Testis (tissue), 2 donors: ENCODE measurements around the gene SMU1.
"Not testable (repeated sequence)": the region's sequence is repeated elsewhere in the genome, so short reads cannot be mapped to it uniquely, and the experiment has no call there.

Source experiments
- POLR2A ChIP-seq: fragments of 450-650 bp; IDR thresholded peaks from one replicate; pipeline ENCODE4 v1.6.1; 2017; ENCODE audit warnings: antibody characterized with exemption, mild to moderate bottlenecking, moderate library complexity
- TF ChIP-seq, protein P1 (sequence below), 3 experiments: fragments of 450-650 bp in 2 of 3; fragments of 200-600 bp in 1 of 3; sonication (generic) in 1 of 3; IDR thresholded peaks; one replicate each; pipeline ENCODE4 v1.5.1; 2016 to 2019; ENCODE audit warnings: antibody characterized with exemption in 3 of 3, mild to moderate bottlenecking in 2 of 3, moderate library complexity in 1 of 3

DNA sequence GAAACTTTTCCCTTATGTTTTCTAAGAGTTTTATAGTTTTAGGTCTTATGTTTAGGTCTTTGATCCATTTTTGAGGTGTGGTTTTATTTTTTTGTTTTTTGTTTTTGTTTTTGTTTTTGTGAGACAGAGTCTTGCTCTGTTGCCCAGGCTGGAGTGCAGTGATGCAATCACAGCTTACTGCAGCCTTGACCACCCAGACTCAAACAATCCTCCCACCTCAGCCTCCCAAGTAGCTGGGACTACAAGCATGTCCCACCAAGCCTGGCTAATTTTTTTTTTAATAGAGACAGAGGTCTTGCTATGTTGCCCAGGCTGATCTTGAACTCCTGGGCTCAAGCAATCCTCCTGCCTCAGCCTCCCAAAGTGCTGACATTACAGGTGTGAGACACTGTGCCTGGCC, 71.1 kb downstream of the SMU1 start:
- TF ChIP-seq, protein P1, sequence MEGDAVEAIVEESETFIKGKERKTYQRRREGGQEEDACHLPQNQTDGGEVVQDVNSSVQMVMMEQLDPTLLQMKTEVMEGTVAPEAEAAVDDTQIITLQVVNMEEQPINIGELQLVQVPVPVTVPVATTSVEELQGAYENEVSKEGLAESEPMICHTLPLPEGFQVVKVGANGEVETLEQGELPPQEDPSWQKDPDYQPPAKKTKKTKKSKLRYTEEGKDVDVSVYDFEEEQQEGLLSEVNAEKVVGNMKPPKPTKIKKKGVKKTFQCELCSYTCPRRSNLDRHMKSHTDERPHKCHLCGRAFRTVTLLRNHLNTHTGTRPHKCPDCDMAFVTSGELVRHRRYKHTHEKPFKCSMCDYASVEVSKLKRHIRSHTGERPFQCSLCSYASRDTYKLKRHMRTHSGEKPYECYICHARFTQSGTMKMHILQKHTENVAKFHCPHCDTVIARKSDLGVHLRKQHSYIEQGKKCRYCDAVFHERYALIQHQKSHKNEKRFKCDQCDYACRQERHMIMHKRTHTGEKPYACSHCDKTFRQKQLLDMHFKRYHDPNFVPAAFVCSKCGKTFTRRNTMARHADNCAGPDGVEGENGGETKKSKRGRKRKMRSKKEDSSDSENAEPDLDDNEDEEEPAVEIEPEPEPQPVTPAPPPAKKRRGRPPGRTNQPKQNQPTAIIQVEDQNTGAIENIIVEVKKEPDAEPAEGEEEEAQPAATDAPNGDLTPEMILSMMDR (IDR thresholded peaks at IDR 0.05) = not testable (repeated sequence)
- not testable (repeated sequence) for TF ChIP-seq POLR2A
